ENCODE measurements around the gene ATP8B3. TPM values are rescaled to one million over a fixed set of nuclear protein-coding genes. Genes with fewer than 3 reads are reported as not detected.

Gene ATP8B3
- total RNA-seq = 10 to 100 TPM; 11.7 to 28.7 TPM

- H3K27ac Mint-ChIP-seq = peak within 1 kb of the TSS; percentile 66 to 86
- H3K9me3 Mint-ChIP-seq = no peaks in the 10 kb centered on the region
- DNase-seq (ENCODE audit: low spot score in 2 of 2) (peak in 1 of 2 donors; percentile 61), ATAC-seq (peak; percentile 22 to 46)
- no peaks in the 10 kb centered on the region for H3K36me3 Mint-ChIP-seq
Measured at GRCh38 chr19:1811942-1812425, at the start of gene ATP8B3. Gene ATP8B3, minus strand, starts transcription at chr19:1812276. Its CDS starts 540 bp downstream, at chr19:1811736.

GRCh38 chr19:1861599-1862031, 49.5 kb upstream of the ATP8B3 start:
- peaks cover 5 to 10% of the 10 kb centered on the region in 2 donors for H3K36me3 Mint-ChIP-seq
- no peaks in the 10 kb centered on the region for H3K9me3 Mint-ChIP-seq
- DNase-seq (ENCODE audit: low spot score in 2 of 2) (no peak), ATAC-seq (no peak)
- peak overlapping the region; percentile 86 to 90 for H3K27ac Mint-ChIP-seq

- H3K27ac Mint-ChIP-seq = peak overlapping the region; percentile 86 to 90
- ATAC-seq (no peak), DNase-seq (ENCODE audit: low spot score in 2 of 2) (no peak)
- H3K9me3 Mint-ChIP-seq = no peaks in the 10 kb centered on the region
- H3K36me3 Mint-ChIP-seq = peaks cover 5 to 10% of the 10 kb centered on the region in 2 donors
Measured at GRCh38 chr19:1860821-1861598, 48.9 kb upstream of the ATP8B3 start.

GRCh38 chr19:1860042-1860775, 48.1 kb upstream of the ATP8B3 start:
- H3K27ac Mint-ChIP-seq = peak overlapping the region in 1 of 2 donors; percentile 86
- ATAC-seq (no peak), DNase-seq (ENCODE audit: low spot score in 2 of 2) (peak; percentile 60 to 62)
- no peaks in the 10 kb centered on the region for H3K9me3 Mint-ChIP-seq
- H3K36me3 Mint-ChIP-seq = peaks cover 5 to 10% of the 10 kb centered on the region in 2 donors

- H3K9me3 Mint-ChIP-seq = no peaks in the 10 kb centered on the region
- no peak for DNase-seq (ENCODE audit: low spot score in 2 of 2)
- peaks cover 5 to 10% of the 10 kb centered on the region in 2 donors for H3K36me3 Mint-ChIP-seq
- no peak for ATAC-seq
- H3K27ac Mint-ChIP-seq = peak overlapping the region; percentile 39 to 87
Measured at GRCh38 chr19:1859331-1859781, 47.3 kb upstream of the ATP8B3 start.

GRCh38 chr19:1858412-1859081, 46.5 kb upstream of the ATP8B3 start:
- no peak for ATAC-seq
- peak in 1 of 2 donors; percentile 58 for DNase-seq (ENCODE audit: low spot score in 2 of 2)
- Mint-ChIP-seq H3K27ac (peak overlapping the region; percentile 15 to 77), H3K36me3 (peaks cover 5 to 10% of the 10 kb centered on the region in 2 donors), H3K9me3 (no peaks in the 10 kb centered on the region)

GRCh38 chr19:1857648-1858326, 45.7 kb upstream of the ATP8B3 start:
- ATAC-seq = no peak
- H3K9me3 Mint-ChIP-seq = no peaks in the 10 kb centered on the region
- H3K27ac Mint-ChIP-seq = peak overlapping the region in 1 of 2 donors; percentile 77

GRCh38 chr19:1856698-1857603, 44.9 kb upstream of the ATP8B3 start:
- Mint-ChIP-seq H3K36me3 (peaks cover 0 to 3% of the 10 kb centered on the region in 2 donors), H3K9me3 (no peaks in the 10 kb centered on the region), H3K27ac (peak overlapping the region in 1 of 2 donors; percentile 81)
- peak; percentile 56 to 89 for DNase-seq (ENCODE audit: low spot score in 2 of 2)
- peak; percentile 11 to 70 for ATAC-seq

More at GRCh38 chr19:1857648-1858326, 45.7 kb upstream of the ATP8B3 start:
- DNase-seq (ENCODE audit: low spot score in 2 of 2) = no peak
- H3K36me3 Mint-ChIP-seq = peaks cover 5 to 10% of the 10 kb centered on the region in 2 donors

GRCh38 chr19:1856345-1856697, 44.2 kb upstream of the ATP8B3 start:
- DNase-seq (ENCODE audit: low spot score in 2 of 2) (no peak), ATAC-seq (no peak)

GRCh38 chr19:1855828-1856255, 43.8 kb upstream of the ATP8B3 start:
- Mint-ChIP-seq H3K36me3 (no peaks in the 10 kb centered on the region), H3K9me3 (no peaks in the 10 kb centered on the region), H3K27ac (peak overlapping the region; percentile 68 to 81)
- DNase-seq (ENCODE audit: low spot score in 2 of 2) = no peak
- ATAC-seq = peak; percentile 14 to 30

More at GRCh38 chr19:1856345-1856697, 44.2 kb upstream of the ATP8B3 start:
- Mint-ChIP-seq H3K36me3 (no peaks in the 10 kb centered on the region), H3K9me3 (no peaks in the 10 kb centered on the region), H3K27ac (peak overlapping the region; percentile 29 to 81)

- ATAC-seq (peak; percentile 80 to 84), DNase-seq (ENCODE audit: low spot score in 2 of 2) (peak; percentile 88 to 91)
- H3K9me3 Mint-ChIP-seq = no peaks in the 10 kb centered on the region
- peak overlapping the region; percentile 68 to 81 for H3K27ac Mint-ChIP-seq
- H3K36me3 Mint-ChIP-seq = no peaks in the 10 kb centered on the region
Measured at GRCh38 chr19:1855040-1855827, 43.2 kb upstream of the ATP8B3 start.

- peak overlapping the region; percentile 41 to 55 for H3K27ac Mint-ChIP-seq
- DNase-seq (ENCODE audit: low spot score in 2 of 2) = no peak
- H3K9me3 Mint-ChIP-seq = no peaks in the 10 kb centered on the region
- ATAC-seq = no peak
- no peaks in the 10 kb centered on the region for H3K36me3 Mint-ChIP-seq
Measured at GRCh38 chr19:1854542-1855039, 42.5 kb upstream of the ATP8B3 start.

GRCh38 chr19:1854039-1854541, 42.0 kb upstream of the ATP8B3 start:
- Mint-ChIP-seq H3K36me3 (no peaks in the 10 kb centered on the region), H3K9me3 (no peaks in the 10 kb centered on the region), H3K27ac (no peak overlapping the region)
- ATAC-seq (no peak), DNase-seq (ENCODE audit: low spot score in 2 of 2) (no peak)

Measured in activated naive CD4-positive, alpha-beta T cell treated with anti-CD3 and anti-CD28 coated beads, Interleukin-2, amount 50 U/mL, for 72 hours (primary cell).